GM21390 (cell line): Measurements from ENCODE around the gene ROS1.

ENCODE experiments used
- ATAC-seq: cut with Tn5 transposase; IDR thresholded peaks from one replicate; pipeline ENCODE4 v1.9.1; 2021; ENCODE audit not compliant: unreplicated experiment

ROS1 gene

DNA sequence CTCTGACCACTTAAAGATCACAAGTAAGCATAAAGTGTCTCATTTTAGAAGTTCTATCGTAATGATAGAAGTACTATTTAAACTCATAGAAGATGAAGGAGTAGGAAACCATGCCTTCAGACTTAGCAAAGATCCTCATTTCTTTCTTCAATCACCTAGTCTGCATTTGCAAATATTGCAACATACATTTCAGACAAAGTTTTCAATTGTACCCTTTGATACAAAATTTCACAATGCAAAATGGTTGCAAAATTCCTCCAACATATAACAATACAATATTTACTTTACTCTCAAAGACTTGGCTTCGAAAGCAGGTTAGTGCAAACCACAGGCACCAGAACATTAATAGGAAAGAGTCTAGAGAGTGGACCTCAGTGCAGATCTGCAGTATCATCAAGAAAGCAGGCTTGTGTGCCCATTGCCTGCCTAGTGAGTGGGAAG lies 16.1 kb upstream of the ROS1 start:
- no peak for ATAC-seq

DNA sequence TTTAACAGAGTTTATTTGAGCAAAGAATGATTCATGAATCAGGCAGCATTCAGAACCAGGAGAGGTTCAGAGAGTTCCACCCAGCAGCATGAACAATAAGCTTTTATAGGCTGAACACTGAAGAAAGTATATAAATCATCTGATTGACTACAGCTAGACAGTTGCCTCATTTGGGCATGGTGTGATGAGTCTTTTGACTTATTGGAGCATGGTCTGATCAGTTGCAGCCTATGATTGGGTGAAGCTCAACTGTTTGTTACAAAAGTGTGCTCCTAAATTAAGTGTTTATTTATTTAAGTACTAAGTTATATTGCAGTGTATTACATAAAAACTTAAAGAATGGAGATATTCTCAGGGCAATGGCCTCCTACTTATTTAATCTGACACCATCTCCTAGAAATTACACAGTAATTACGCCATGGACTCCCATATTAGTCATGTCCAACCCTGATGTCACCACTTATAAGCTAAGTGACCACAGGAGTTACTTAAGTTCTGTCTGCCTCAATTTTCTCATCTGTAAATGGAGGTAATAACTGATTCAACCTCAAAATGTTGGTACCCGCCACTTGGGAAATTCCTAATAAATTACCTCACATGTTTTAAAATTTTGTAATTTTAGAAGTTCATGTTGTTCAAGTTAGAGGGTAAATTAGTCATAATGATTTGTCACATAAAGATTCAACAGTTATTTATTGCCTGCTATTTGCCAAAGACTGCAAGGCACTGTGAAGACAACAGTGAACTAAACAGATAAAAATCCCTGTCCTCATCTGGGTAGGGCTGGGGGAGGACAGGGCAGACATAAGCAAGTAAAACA lies 15.2 kb upstream of the ROS1 start:
- no peak for ATAC-seq

DNA sequence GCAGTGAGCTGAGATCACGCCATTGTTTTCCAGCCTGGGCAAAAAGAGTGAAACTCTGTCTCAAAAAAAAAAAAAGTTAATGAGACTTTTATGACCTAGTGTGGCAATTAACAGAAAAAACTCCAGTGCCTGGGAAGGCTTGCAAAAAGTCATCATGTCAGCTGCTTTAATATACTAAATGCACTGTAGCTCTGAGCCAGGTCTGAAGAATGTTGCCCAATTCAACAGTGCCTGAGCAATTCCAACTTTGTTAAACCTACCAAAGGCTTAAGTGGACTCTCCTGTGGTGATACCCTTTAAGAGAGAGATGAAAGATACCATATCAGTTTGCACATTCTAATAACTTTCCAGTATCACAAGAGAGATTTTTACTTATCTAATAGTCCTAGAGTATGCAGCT lies 6.5 kb upstream of the ROS1 start:
- no peak for ATAC-seq

DNA sequence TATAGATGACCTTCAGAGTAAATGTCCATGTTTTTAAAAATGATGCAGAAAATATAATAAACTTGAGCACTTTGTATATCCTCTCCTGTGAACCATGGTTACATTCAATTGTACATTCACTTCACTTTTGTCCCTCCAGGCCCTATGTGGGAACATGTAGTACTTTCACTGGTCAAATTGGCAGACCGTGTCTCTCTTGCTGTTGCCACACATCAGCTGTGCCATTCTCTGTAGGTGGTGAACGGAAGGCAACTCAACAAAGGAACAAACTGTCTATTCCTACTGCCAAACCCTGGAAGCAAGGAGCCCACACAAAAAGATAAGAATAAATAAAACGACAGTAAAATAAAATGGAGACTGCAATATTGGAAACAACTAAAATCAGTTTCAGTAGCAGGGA lies 2.0 kb downstream of the ROS1 start:
- no peak for ATAC-seq

DNA sequence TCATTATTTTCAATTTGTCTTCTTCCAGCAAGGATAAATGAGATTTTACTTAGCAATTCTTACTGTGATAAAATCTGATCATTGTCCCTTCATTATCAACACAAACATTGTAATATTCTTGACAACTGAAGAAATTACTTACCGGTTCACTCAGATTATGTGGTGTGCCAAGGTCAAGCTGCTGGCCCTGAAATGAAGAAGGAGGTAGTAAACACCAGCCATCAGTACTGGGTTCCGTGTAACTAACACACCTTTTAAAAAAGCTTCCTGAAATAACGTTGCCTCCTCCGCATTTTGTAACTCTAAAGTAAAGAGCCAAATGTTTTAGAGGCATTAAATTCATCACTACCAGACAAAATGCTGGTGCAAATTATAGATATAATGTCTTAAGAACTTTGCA lies 7.4 kb downstream of the ROS1 start:
- ATAC-seq: no peak

DNA sequence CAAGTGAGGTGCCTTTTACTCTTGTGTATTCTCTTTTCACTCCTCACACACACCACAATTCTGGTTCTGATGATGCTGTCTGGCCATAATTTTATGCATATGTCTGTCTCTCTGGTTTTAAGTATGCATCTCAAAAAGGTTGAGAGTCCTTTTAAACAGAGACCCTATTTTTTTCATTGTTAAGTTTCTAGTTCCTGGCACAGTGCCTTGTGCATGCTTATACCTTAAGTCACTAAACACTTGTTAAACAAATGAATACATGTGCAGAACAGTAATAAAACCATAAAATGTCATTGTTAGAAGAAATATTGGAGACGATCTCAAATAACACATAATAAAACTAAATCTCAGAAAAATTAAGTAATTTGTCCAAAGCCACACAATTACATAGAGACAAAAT lies 7.9 kb downstream of the ROS1 start:
- no peak for ATAC-seq

DNA sequence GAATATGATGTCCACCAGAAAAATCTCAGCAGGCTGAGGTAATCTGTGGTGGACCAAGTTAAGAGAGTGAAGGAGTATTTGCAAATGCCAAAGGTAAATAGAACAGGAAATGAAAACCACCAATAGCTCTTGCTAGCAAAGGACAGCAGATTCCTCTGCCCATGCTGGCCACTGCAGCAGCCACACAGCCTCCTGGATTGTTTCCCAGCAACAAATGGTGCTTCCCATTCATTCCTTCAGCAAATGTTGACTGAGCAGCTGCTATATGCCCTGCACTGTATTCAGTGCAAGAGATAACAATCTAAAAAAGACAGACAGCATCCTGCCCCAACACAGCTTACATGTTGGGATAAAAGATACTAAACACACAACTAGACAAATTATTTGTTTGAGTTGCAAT lies 11.0 kb downstream of the ROS1 start:
- no peak for ATAC-seq

DNA sequence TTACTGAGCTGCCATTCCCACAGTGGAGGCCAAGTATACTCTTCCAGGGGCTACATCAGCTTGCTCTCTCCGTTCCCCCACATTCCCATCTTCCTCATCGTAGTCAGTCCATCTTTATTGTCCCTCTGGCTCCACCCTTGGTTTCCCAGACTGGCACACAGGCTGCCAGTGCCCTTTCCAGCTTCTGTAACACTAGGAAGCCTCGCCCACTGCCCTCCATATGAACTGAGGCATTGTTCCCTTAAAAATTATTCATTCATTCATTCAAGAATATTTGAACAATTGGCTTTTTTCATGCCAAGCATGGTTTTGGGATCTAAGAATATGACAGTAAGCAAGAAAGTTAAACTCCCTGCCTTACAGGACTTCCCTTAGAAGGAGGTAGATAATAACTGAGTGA lies 14.3 kb downstream of the ROS1 start:
- no peak for ATAC-seq

DNA sequence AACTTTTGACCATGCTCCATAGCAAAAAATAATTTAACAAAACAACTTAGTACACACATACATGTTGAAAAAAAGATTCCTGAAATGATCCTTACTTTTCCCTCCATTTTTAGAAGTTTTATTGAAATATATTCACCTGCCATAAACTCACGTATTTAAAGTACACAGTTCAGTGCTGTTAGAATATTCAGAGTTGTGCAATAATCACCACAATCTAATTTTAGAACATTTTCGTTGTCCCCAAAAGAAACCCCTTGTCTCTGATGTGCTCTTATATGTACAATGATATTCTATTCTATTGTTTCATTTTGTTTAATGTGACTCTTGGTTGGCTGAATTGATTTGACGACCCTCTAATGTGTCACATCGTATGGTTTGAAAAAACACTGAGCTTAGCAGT lies 15.9 kb downstream of the ROS1 start:
- ATAC-seq: no peak

DNA sequence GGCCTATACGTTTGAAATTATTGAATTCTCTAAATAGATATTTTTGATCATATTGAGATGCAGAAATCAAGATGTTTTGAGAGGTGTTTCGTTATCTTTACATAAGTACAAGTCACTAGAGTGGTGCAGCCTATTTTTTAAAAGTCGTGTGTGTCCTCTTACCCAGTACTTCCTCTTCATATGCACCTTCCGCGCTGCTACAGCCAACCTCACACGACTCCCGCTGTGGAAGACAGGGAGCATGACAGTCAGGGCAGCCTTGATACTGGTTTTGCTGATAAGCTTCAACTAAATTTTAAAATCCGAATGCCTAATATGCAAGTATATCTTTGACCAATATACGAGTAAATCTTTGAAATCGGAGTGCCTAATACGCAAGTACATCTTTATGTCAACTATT lies 16.3 kb downstream of the ROS1 start:
- no peak for ATAC-seq

DNA sequence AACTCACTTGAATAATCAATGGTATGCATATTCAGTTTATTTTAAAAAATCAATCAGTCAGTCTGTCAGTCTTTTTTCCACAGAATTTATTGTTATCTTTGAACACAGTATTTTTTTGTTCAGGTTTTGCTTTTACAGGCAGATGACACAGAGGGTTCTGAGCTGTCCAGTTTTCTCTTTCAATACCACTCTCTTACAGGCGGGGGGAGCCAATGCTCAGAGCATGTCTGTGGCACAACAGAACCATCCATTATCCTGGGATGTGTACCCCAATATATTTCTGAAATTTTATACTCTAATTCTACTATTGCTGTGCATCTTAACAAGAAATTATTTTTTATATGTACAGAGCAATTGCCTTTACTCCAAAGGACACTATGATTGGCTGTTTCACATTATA lies 21.2 kb downstream of the ROS1 start:
- ATAC-seq: no peak

DNA sequence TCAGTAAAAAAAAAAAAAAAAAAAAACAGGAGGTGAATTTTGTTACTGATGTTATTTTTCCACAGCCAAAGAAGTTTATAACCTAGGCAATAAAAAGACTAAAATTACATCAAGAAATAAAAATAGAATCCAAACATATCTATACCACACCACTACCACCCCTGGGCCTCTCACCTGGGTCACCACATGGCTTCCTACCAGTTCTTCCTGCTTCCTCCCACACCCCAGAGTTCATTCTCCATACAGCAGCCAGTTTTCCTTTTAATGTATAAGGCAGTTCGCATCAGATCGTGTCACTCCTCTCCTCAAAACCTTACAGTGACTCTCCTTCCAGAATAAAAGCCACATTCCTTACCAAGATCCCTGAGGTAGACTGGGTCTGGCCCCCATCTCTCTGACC lies 23.9 kb downstream of the ROS1 start:
- no peak for ATAC-seq

DNA sequence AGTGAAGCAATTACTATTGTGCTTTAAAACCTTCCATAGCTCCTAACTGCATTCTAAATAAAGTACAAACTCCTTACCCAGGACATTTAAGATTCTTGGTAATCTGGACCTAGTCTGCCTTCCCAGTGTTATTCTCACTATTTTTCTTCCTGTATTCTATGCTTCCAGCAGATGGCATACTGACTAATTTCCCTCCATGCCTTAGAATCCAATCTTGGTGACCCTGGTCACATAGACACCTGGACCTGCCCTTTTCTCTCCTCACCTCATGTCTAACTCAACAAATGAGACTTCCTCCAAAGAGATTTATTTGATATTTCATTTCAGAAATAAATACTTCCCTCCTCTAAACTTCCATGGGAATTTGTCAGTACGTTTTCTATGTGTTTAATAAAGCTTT lies 25.8 kb downstream of the ROS1 start:
- no peak for ATAC-seq

DNA sequence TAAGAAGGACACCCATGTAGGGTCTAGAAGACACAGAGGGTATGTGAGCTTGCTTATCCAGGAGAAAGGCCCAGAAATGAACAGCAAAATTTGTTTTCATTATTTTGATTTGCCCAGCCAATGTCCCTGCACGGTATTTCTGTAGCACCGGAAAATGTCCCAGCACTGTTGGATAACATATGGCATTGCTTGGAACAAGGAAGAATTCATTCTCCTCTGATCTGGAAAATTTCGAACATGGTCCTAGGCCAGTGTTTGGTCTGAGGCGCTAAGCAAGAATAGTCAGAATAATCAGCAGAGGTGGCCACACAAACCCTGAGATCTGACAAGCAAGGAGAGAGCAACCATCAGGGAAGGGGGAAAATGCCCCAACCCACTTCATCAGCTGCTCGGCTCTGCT lies 26.6 kb downstream of the ROS1 start:
- ATAC-seq: no peak

DNA sequence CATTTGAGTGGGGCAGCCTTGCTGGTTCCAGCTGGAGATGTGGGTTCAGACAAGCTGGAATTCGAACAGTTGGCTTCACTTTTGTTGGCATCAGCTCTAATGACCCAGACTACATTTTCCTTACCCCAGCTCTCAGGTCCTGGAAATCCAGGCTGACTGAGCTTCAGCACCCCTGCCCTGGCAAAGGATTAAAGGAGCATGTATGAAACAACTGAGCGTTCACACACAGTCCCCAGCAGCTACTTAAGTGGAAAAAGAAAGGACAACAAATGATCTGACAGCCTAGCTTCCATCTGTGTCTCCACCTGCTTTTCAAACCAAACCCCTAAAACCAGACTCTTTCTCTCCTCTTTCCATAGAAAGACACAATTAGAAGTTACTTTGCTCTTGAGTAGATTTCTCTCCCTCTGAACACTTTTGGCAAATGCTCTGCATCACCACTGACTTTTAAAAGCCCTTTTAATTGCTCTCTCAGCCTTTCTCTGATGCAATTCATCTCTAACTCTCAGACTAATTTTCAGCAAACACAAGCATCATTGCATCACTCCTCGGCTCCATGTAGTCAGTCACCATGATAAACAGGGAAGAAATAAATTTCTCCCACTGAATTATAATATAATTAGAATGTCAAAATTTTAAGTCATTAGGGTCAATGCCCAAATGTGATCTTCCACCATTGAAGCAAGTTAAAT lies 28.1 kb downstream of the ROS1 start:
- ATAC-seq: no peak

DNA sequence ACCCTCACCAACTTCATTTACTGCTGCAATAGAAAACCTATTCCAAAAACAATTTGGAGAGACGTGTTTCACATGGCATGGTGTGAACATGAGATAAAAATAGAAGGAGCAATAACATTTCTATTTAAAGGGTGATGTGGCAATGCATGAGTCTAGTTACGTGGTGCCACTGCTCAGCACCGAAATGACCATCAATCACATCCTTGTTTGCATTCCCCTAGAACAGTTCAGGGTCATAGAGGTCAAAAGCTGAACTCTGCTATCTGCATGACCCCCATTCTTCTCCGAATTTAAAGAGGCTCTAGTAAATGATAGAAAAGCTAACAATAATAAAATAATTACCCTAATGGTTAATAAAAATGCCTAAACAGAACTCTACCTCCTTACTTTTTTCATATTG lies 29.5 kb downstream of the ROS1 start:
- no peak for ATAC-seq

DNA sequence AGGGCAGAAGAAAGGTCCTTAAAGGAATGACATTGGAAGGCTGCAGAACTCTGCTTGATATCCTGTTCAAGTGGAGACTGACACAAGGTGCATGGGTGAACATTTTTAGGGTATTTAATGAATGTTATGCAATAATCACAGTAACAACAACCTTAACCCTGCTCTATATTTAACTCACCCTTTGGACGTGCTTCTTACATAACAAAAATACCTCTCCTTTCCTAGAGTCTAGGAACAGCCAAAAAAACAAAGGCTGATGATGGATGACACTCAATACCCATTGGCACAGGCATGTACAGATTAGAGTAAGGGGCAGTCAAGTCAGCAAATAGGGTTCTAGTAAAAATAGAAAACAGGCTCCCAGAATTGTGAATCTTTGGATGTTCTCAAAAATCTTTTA lies 30.6 kb downstream of the ROS1 start:
- no peak for ATAC-seq

DNA sequence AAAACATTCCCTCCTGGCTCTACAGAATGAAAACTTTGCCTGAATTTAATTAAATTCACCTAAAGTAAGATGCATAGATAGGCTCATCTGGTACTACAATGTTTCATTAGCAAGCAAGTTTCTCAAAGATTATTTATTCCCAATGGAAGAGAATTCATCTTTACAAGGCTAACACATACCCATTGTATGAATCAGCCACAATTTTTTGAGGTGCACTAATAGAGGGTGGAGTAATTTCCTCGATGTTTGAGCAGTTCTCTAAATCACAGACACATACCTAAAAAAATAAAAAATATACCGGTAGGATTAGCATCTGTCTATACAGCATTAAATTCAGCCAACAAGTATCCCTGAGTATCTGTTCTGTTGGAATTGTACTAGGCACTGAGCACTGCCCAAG lies 32.7 kb downstream of the ROS1 start:
- no peak for ATAC-seq

DNA sequence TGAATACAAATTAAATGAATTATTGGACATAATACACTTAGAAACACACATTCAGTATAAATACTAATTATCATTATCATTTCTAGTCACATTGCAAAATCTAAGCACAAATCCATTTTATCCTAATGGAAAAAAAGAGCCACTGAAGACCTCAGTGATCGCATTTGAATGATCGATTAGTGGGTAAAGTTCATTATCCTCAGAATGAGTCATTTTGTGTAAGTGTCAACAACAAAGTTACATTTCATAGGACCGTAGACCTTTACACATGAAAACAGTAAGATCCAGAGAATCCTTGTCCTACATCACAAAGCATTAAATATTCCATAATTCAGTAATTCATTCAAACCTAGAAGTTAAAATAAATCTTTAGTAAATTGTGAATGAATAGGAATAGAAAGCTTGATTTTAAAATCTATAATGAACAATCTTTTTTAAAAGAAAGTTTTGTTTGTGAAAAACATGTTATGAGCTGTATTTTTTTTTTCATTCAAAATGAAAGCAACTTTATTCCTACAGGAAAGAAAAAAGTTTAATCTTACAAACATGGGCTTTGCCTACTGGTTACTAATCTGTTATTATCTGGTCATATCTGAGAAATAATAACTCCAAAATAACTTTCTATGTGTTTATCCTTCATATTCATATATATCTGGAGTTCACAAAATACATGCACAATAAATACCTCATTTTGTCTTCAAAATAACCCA lies 33.7 kb downstream of the ROS1 start:
- ATAC-seq: no peak

DNA sequence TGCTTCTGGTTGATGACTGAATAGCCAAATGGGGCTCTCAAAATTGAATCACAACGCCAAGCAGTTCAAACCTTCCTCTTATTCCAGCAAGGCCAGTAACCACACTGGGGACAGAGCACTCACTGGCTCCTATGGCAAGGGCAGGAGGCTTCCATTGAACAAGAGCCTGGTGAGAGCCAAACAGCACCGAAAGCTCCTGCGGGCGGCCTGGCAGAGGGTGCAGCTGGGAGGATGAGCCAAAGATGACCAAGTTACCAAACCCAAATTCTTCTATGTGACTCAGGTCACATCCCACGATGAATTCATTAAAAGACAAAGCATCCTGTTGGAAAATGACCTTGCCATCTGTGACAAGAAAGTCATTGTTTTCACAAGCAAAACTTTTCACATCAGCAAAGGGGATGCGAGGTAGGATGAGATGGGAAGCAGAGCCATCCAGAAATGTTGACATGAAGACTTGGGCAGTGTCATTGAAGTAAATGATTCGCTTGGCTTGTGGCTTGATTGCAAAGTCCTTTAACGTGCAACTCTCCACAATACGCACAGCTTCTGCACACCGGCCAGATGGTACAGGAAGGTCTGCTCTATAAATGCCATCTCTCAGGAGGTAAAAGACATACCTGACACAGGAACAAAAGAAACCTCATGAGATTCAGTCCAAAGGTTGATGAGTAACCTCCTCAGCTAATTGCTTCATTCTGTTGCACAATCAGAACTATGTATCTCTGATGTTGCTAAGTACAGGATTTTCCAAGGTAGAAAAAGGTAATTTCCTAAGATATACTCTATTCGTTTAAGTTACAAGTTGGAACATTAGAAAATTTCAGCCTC lies 36.3 kb downstream of the ROS1 start:
- no peak for ATAC-seq

DNA sequence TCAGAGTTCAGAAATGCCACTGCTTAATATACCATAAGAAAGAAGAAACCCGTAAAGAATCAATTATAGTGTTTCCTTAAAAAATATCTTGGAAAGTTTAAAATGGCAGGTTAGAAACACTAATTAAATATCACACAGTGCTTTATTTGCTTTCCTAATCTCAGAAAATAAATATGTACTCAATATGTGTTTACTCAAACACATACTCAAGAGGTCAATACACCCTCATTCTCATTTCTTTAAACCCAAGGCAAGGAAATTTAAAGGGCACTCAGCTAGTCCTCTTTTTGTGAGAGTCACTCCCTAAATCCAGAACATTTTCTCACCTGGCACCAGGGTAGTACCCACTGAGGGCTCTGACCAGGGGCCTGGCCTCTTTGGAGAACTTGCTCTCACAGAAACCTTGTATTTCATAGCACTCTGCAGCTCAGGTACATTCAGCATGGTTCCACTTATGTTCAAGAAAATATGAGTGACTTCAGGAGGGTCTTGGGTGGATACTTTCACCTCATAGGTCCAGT lies 38.2 kb downstream of the ROS1 start:
- ATAC-seq: no peak
